Tibial artery (tissue), 4 donors: ENCODE data around the gene RASL11B.

Experiments used
- DNase-seq, 2 donors: peaks; one replicate each; pipeline ENCODE4 v3.0.0-alpha.2; 2019
- H3K27ac ChIP-seq, 2 donors: fragments of 200-600 bp; sonication (generic) in 1 of 2; 1 replicate in 1 of 2; 2 replicates in 1 of 2; pipeline ENCODE4 v1.5.1; 2018 to 2019; ENCODE audit warnings: mild to moderate bottlenecking in 1 of 2
- H3K27me3 ChIP-seq, 2 donors: fragments of 200-600 bp; sonication (generic) in 1 of 2; one replicate each; pipeline versions ENCODE4 v1.5.1 to v1.6.0; 2016 to 2019
- H3K36me3 ChIP-seq, 3 donors: fragments of 200-600 bp; sonication (generic) in 2 of 3; one replicate each; pipeline ENCODE4 v1.5.1; 2016 to 2019; ENCODE audit warnings: mild to moderate bottlenecking in 2 of 3
- H3K4me1 ChIP-seq, 4 donors: fragments of 200-600 bp; sonication (generic) in 2 of 4; 1 replicate in 3 of 4; 2 replicates in 1 of 4; pipeline ENCODE4 v1.5.1; 2016 to 2019
- H3K4me3 ChIP-seq, 2 donors: fragments of 200-600 bp; sonication (generic) in 1 of 2; 1 replicate in 1 of 2; 2 replicates in 1 of 2; pipeline ENCODE4 v1.5.1; 2018 to 2019; ENCODE audit warnings: mild to moderate bottlenecking in 2 of 2
- H3K9me3 ChIP-seq, 3 donors: fragments of 200-600 bp; sonication (generic) in 1 of 3; one replicate each; pipeline ENCODE4 v1.5.1; 2016 to 2019
- CTCF ChIP-seq, 2 experiments: fragments of 200-600 bp in 1 of 2; fragments of 450-650 bp in 1 of 2; IDR thresholded peaks; one replicate each; pipeline ENCODE4 v1.5.1; 2017 to 2019; ENCODE audit warnings: antibody characterized with exemption in 2 of 2, mild to moderate bottlenecking in 1 of 2, moderate library complexity in 1 of 2
- intact Hi-C: fragments of 100-400 bp; cut with DNase I; formaldehyde crosslinking; loops from one replicate; pipeline ENCODE4 v1.15.0; 2023; ENCODE audit warnings: low total_unique reads

Gene RASL11B

GRCh38 chr4:52841682-52842456 lies 20.2 kb upstream of the RASL11B start:
- Histone ChIP-seq H3K4me1 (peaks cover 0 to 8% (median 0%) of the 10 kb centered on the region in 4 donors), H3K27me3 (no peaks in the 10 kb centered on the region), H3K9me3 (no peaks in the 10 kb centered on the region), H3K36me3 (no peaks in the 10 kb centered on the region), H3K4me3 (no peak overlapping the region), H3K27ac (no peak overlapping the region)
- TF ChIP-seq CTCF (IDR thresholded peaks at IDR 0.05) = no peak
- intact Hi-C loops = no loop called here
- DNase-seq = no peak

GRCh38 chr4:52842792-52843191 lies 19.3 kb upstream of the RASL11B start:
- intact Hi-C loops = no loop called here
- peaks cover 0 to 8% (median 0%) of the 10 kb centered on the region in 4 donors for H3K4me1 ChIP-seq
- no peaks in the 10 kb centered on the region for H3K9me3 ChIP-seq
- no peak for TF ChIP-seq CTCF (IDR thresholded peaks at IDR 0.05)
- H3K27me3 ChIP-seq = no peaks in the 10 kb centered on the region
- H3K4me3 ChIP-seq = no peak overlapping the region
- DNase-seq = no peak
- no peaks in the 10 kb centered on the region for H3K36me3 ChIP-seq
- no peak overlapping the region for H3K27ac ChIP-seq

- Histone ChIP-seq H3K36me3 (no peaks in the 10 kb centered on the region), H3K4me3 (no peak overlapping the region), H3K4me1 (peaks cover 0 to 8% (median 0%) of the 10 kb centered on the region in 4 donors), H3K27me3 (no peaks in the 10 kb centered on the region), H3K9me3 (no peaks in the 10 kb centered on the region), H3K27ac (no peak overlapping the region)
- intact Hi-C loops = no loop called here
- no peak for TF ChIP-seq CTCF (IDR thresholded peaks at IDR 0.05)
- DNase-seq = no peak
Observed at GRCh38 chr4:52843351-52843750, 18.8 kb upstream of the RASL11B start.

- intact Hi-C loops = no loop called here
- Histone ChIP-seq H3K27me3 (no peaks in the 10 kb centered on the region), H3K9me3 (no peaks in the 10 kb centered on the region), H3K27ac (no peak overlapping the region), H3K36me3 (no peaks in the 10 kb centered on the region), H3K4me3 (no peak overlapping the region), H3K4me1 (peaks cover 0 to 8% (median 0%) of the 10 kb centered on the region in 4 donors)
- DNase-seq = no peak
- no peak for TF ChIP-seq CTCF (IDR thresholded peaks at IDR 0.05)
Observed at GRCh38 chr4:52843958-52844357, 18.2 kb upstream of the RASL11B start.

- TF ChIP-seq CTCF (IDR thresholded peaks at IDR 0.05) = no peak
- intact Hi-C loops = no loop called here
- Histone ChIP-seq H3K27me3 (no peaks in the 10 kb centered on the region), H3K9me3 (no peaks in the 10 kb centered on the region), H3K4me3 (no peak overlapping the region), H3K36me3 (no peaks in the 10 kb centered on the region), H3K27ac (no peak overlapping the region), H3K4me1 (peaks cover 0 to 8% (median 0%) of the 10 kb centered on the region in 4 donors)
- no peak for DNase-seq
Observed at GRCh38 chr4:52844596-52844995, 17.5 kb upstream of the RASL11B start.
